Measurements from ENCODE around the gene PSME4.

Gene PSME4

DNA sequence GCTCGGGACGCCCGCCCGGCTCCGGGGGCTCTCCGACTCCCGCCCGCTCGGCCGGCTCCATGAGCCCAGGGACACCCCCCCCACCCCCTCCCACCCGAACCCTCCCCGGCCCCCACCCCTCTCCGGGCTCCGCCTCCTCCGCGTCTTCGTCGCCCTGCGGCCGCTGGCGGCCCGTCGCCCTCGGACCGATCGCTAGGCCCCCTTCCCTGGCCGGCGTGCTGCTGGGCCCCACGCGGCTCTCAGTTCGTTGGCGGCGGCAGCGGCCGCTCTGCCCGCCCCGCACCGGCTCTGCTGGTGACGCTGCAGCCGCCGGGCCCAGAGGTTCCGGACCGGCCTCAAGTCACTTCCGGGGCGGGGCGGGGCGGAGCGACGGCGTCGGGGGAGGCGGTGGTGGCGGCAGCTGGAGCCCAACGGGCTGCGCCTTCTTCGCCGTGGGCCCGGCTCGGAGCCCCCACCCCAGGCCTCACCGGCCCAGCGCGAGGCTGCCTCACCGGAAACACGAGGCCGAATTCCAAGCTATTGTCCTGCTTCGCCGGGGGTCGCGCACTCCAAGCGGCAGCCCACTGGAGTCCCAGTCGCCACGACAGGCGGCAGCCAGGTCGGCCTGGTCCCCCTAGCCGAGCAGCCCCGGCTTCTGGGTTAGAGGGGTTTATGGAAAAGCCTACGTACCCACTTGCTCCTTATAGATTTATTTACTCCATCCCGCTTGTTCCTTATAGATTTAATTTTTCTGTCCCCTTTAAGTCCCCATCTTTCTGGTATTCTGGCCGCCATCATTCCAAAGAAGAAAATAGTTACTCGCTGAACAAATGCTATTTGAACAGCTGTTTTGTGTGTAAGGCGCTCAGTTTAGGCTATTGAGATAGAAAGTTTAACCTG lies at the start of gene PSME4:
TSS of gene PSME4 (minus strand) at position 270 of the 879 bp plus-strand sequence. CDS start at position 61, 209 bp downstream.
- peak; percentile 91 for DNase-seq

- peak; percentile 18 for DNase-seq
Observed at GRCh38 chr2:54015798-54016699, 45.3 kb upstream of the PSME4 start.

- DNase-seq: no peak
Observed at GRCh38 chr2:54013996-54014395, 43.2 kb upstream of the PSME4 start.

GRCh38 chr2:54012538-54013141 lies 41.8 kb upstream of the PSME4 start:
- DNase-seq: no peak

GRCh38 chr2:54009549-54009948 lies 38.8 kb upstream of the PSME4 start:
- DNase-seq: no peak

DNA sequence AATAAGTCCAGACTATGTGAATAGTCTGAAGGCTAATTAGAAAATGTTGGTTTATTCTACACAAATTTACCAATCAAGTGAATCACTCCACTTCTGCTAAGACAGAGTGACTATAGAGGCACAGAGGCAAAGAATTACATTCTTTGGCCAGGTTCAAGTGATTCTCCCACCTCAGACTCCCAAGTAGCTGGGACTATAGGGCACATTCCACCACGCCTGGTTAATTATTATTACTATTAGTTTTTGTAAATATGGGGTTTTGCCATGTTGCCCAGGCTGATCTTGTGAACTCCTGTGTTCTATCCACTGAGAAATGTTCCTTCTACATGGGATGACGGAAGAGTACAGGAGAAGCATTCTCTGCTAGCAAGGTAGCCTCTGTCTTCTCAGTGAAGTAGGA lies 37.6 kb upstream of the PSME4 start:
- no peak for DNase-seq

- no peak for DNase-seq
Observed at GRCh38 chr2:54000524-54000923, 29.7 kb upstream of the PSME4 start.

GRCh38 chr2:54000122-54000521 lies 29.3 kb upstream of the PSME4 start:
- DNase-seq: no peak

- DNase-seq: peak; percentile 28
Observed at GRCh38 chr2:53998834-53999233, 28.0 kb upstream of the PSME4 start.

DNA sequence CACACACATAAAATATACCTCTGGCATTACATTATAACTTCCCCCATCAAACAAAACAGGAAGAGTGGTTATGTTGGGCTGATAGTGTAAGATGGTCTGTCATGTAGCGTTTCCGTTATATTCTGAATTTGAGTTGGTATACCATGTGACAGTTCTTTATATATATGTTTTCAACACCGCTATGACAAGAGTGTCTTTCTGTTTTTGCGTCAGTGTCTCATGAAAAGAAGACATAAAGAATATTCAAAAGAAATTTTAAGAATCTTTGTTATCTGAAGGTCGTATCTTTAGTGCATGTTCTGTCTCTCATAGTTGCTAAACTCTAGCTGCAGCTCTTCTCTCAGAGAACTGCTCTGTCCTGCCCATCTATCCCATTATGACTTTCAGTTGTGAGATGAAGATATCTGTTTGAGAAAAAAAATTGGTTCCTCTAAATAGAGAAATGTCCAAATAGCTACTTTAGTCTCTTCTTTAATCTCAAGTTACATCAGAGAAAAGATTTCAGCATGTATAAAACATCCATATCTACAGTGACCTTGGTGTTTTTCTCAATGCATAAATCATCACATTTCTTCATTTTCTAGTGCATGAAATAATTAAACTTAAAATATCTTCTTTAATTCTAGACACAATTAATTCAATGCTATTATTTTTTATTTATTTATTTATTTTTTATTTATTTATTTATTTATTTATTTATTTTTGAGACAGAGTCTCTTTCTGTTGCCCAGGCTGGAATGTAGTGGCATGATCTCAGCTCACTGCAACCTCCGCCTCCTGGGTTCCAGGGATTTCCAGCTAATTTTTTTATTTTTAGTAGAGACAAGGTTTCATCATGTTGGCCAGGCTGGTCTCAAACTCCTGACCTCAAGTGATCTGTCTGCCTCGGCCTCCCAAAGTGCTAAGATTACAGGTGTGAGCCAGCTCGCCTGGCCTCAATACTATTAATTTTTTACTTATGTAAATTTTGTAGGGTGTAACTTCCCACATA lies 24.3 kb upstream of the PSME4 start:
- no peak for DNase-seq

DNA sequence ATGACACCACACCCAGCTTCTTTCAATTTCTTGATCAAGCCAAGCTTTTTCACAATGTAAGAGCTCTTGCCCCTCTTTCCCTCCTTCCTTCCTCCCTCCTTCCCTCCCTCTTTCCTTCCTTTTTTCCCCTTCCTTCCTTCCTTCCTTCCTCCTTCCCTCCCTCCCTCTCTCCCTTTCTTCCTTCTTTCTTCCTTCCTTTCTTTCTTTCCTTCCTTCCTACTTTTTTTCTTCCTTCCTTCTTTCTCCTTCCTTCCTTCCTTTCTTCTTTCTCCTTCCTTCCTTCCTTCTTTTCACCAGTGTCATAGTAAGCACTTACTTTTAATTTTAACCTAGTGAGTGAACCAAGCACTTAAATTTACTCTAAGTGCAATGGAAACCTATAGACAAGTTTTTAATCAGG lies 21.2 kb upstream of the PSME4 start:
- no peak for DNase-seq

GRCh38 chr2:53989210-53989862 lies 18.5 kb upstream of the PSME4 start:
- peak; percentile 1 for DNase-seq

DNA sequence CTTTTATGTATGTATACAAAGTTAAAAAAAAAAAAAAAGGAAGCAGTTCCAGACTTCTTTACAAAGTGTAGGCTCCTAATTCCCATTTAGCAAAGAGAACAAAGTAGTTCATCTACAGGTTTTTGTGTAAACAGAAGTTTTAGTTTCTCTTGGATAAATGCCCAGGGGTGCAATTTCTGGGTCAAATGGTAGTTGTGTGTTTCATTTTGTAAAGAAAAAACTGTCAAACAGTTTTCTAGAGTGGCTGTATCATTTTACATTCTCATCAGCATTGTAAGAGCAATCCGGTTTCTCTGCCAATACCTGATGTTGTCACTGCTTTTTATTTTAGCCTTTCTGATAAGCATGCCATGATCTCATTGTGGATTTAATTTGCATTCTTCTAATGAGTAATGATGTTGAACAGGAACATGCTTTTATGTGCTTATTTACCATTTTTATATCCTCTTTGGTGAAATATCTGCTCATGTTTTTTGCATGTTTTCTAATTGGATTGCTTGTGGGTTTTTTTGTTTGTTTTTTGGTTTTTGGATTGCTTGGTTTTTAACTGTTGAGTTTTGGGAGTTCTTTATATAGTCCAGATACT lies 16.6 kb upstream of the PSME4 start:
- peak; percentile 88 for DNase-seq

- DNase-seq: peak; percentile 2
Observed at GRCh38 chr2:53985646-53986045, 14.9 kb upstream of the PSME4 start.

GRCh38 chr2:53969968-53970723 lies 647 bp downstream of the PSME4 start:
- peak; percentile 55 for DNase-seq

- peak; percentile 64 for DNase-seq
Observed at GRCh38 chr2:53969285-53969967, 1.4 kb downstream of the PSME4 start.

GRCh38 chr2:53964987-53965687 lies 5.7 kb downstream of the PSME4 start:
- DNase-seq: no peak

- DNase-seq: no peak
Observed at GRCh38 chr2:53964257-53964952, 6.4 kb downstream of the PSME4 start.

Measured in NCI-H69 (cell line).